Measurements from ENCODE around the gene ISX.

GRCh38 chr22:35089139-35089538 is 23.2 kb downstream of the ISX start:
- TF ChIP-seq POLR2A (IDR thresholded peaks at IDR 0.05; ENCODE audit: low read depth, low read length) (no peak), TAF1 (IDR thresholded peaks at IDR 0.05; ENCODE audit: low read depth, low read length) (no peak), POLR2AphosphoS5 (IDR thresholded peaks at IDR 0.05; ENCODE audit: low read depth, low read length) (no peak)
